ENCODE data around the gene UBTFL1.
"Not testable (repeated sequence)": the region's sequence is repeated elsewhere in the genome, so short reads cannot be mapped to it uniquely, and the experiment has no call there.

GRCh38 chr11:90051591-90052209, 34.0 kb upstream of the UBTFL1 start:
- TF ChIP-seq, protein P1, sequence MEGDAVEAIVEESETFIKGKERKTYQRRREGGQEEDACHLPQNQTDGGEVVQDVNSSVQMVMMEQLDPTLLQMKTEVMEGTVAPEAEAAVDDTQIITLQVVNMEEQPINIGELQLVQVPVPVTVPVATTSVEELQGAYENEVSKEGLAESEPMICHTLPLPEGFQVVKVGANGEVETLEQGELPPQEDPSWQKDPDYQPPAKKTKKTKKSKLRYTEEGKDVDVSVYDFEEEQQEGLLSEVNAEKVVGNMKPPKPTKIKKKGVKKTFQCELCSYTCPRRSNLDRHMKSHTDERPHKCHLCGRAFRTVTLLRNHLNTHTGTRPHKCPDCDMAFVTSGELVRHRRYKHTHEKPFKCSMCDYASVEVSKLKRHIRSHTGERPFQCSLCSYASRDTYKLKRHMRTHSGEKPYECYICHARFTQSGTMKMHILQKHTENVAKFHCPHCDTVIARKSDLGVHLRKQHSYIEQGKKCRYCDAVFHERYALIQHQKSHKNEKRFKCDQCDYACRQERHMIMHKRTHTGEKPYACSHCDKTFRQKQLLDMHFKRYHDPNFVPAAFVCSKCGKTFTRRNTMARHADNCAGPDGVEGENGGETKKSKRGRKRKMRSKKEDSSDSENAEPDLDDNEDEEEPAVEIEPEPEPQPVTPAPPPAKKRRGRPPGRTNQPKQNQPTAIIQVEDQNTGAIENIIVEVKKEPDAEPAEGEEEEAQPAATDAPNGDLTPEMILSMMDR (IDR thresholded peaks at IDR 0.05; ENCODE audit: low read length), result not testable (repeated sequence)
- TF ChIP-seq EZH2 (IDR thresholded peaks at IDR 0.05; ENCODE audit: borderline replicate concordance, low read length), result not testable (repeated sequence)
